ENCODE results near the gene ATP8B2. TPM values are rescaled to one million over a fixed set of nuclear protein-coding genes. Genes with fewer than 3 reads are reported as not detected.
A peak's percentile ranks its signal among the peaks of the same experiment; 100 is the strongest.

The ATP8B2 gene
- total RNA-seq, 1 experiment from 2014 or later, result 22.1 TPM

- TF ChIP-seq ZBTB33 (IDR thresholded peaks at IDR 0.05; ENCODE audit: extremely low read depth, insufficient replicate concordance, low read length) (no peak), CEBPB (IDR thresholded peaks at IDR 0.05; ENCODE audit: low read depth) (no peak), MAX (IDR thresholded peaks at IDR 0.05) (no peak)
Measured at GRCh38 chr1:154290921-154291320, 34.4 kb upstream of the ATP8B2 start (continued).

- ChIA-PET RAD21 (ENCODE audit: low non-redundant PET in 1 of 2, low total read pairs in 2 of 2, uncharacterized antibody in 2 of 2, unreplicated experiment in 2 of 2) (no interaction called here), POLR2A (no interaction called here), CTCF (no interaction called here)
- H3K9me2 ChIP-seq (ENCODE audit: insufficient read depth), result no peaks in the 10 kb centered on the region
- H4K20me1 ChIP-seq (ENCODE audit: insufficient read depth), result no peaks in the 10 kb centered on the region
- no peak overlapping the region for H3K9ac ChIP-seq (ENCODE audit: low read length)
- no peaks in the 10 kb centered on the region for H3K4me1 ChIP-seq (ENCODE audit: control insufficient read depth in 1 of 2, insufficient read depth in 2 of 2, low read length in 2 of 2)
- H3K4me2 ChIP-seq (ENCODE audit: low read length), result no peak overlapping the region
- H2AFZ ChIP-seq (ENCODE audit: low read depth, low read length, poor library complexity, severe bottlenecking), result peak overlapping the region; percentile 40
- no peaks in the 10 kb centered on the region for H3K27me3 ChIP-seq (ENCODE audit: insufficient read depth, low read length)
- H3K27ac ChIP-seq (ENCODE audit: low read depth, low read length), result no peak overlapping the region
- TF ChIP-seq CBX3 (IDR thresholded peaks at IDR 0.05; ENCODE audit: low read depth) (peak; percentile 99), YY1 (IDR thresholded peaks at IDR 0.05; ENCODE audit: extremely low read depth, insufficient replicate concordance, low read depth, low read length) (peak; percentile 80), CTCF (IDR thresholded peaks at IDR 0.05 in 2 of 3, conservative IDR thresholded peaks at IDR 0.05 in 1 of 3; ENCODE audit: borderline replicate concordance in 1 of 3, insufficient read depth in 1 of 3, low read depth in 2 of 3, low read length in 2 of 3) (no peak)
- H3K9me3 ChIP-seq (ENCODE audit: control insufficient read depth in 1 of 2, insufficient read depth in 1 of 2, low read depth in 1 of 2, low read length in 2 of 2), result peaks cover 9 to 11% of the 10 kb centered on the region in 2 experiments; a peak in 3 of 4 replicates
- DNase-seq (ENCODE audit: low read depth, low spot score) (peak; percentile 13), ATAC-seq (no peak)
- BruUV-seq (replicated peaks), result no TSS peak
- intact Hi-C loops (cut with micrococcal nuclease), result no loop called here
- no peaks in the 10 kb centered on the region; a peak in 1 of 4 replicates for H3K36me3 ChIP-seq (ENCODE audit: control insufficient read depth in 1 of 2, insufficient read depth in 2 of 2, low read length in 2 of 2)
- H3K79me2 ChIP-seq (ENCODE audit: insufficient read depth, low read length), result no peaks in the 10 kb centered on the region
- no peak overlapping the region for H3K4me3 ChIP-seq (replicated peaks in 1 of 2; ENCODE audit: low read depth in 1 of 2, low read length in 2 of 2)
Measured at GRCh38 chr1:154295408-154296235, 29.7 kb upstream of the ATP8B2 start.
